Measurements from ENCODE around the gene CFAP45.

CFAP45 gene

DNA sequence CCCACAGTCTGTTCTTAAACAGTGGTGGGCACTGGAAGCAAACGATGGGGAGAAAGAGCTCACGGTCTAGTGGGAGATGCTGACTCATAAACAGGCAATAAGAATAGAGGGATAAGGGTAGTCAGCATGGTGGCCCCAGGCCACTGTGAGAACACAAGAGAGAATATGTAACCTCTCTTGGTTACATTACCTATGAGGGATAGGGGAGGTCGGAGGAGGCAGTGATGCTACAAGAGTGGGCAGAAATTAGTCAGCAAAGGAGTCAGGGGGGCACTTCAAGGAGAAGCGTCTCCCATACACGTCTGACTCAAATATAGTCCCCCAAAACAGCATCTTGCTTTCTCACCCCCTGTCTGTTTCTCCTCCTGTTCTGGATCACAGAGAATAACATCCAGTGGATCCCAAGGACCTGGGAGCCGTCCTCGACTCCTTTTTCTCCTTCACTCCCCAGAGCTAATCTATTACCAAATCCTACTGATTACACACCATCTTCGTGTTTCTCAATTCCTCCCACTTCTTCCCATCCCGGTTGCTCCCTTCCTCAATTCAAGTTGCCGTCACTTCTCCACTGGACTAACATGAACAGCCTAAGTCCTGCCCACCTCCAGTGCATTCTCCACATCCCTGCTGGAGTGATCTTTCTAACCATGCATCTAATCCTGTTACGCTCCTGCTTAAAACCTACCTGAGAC is 71.2 kb downstream of the CFAP45 start:
- no peak for DNase-seq (ENCODE audit: insufficient read length, low spot score)
- no peak for FAIRE-seq
- TF ChIP-seq, protein P1, sequence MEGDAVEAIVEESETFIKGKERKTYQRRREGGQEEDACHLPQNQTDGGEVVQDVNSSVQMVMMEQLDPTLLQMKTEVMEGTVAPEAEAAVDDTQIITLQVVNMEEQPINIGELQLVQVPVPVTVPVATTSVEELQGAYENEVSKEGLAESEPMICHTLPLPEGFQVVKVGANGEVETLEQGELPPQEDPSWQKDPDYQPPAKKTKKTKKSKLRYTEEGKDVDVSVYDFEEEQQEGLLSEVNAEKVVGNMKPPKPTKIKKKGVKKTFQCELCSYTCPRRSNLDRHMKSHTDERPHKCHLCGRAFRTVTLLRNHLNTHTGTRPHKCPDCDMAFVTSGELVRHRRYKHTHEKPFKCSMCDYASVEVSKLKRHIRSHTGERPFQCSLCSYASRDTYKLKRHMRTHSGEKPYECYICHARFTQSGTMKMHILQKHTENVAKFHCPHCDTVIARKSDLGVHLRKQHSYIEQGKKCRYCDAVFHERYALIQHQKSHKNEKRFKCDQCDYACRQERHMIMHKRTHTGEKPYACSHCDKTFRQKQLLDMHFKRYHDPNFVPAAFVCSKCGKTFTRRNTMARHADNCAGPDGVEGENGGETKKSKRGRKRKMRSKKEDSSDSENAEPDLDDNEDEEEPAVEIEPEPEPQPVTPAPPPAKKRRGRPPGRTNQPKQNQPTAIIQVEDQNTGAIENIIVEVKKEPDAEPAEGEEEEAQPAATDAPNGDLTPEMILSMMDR (IDR thresholded peaks at IDR 0.05; ENCODE audit: insufficient read depth, missing control alignments), result no peak

DNA sequence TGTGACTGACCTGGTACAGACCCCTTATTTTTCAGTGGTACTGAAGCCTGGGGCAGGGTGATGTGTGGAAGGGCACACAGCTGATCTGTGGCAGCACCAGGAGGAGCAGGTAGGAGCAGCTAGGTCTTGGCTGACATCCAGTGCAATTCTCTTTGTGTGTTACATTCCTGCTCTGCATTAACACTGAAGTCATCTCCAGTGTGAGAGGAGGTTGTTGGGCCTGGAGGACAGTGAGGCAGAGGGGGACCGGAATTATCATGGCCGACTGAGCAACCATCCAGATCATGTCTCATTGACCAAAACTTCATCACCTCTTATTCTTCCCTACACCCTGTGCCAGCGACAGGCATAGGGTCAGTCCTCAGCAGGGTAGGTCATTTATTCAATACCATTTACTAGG is 71.8 kb downstream of the CFAP45 start:
- FAIRE-seq, result no peak
- TF ChIP-seq, protein P1 (IDR thresholded peaks at IDR 0.05; ENCODE audit: insufficient read depth, missing control alignments), result no peak

DNA sequence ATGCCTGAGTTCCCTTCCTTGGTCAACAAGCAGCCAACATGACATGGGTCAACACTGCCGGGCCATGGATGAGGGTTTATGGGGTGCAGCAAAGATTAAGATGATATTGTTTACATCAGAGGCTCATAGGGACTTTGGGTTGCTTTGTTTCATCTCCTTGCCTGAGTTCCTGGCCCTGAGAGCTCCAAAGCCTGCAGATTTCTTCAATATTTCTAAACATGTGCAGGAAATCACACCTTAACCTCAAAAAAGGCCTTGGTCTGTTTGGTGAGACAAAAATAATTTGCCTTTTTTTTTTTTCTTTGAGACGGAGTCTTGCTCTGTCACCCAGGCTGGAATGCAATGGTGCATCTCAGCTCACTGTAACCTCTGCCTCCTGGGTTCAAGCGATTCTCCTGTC is 72.4 kb downstream of the CFAP45 start:
- DNase-seq (ENCODE audit: insufficient read length, low spot score) (no peak), FAIRE-seq (no peak)
- TF ChIP-seq, protein P1 (IDR thresholded peaks at IDR 0.05; ENCODE audit: insufficient read depth, missing control alignments), result no peak

More for the DNA sequence above, 71.8 kb downstream of the CFAP45 start:
- no peak for DNase-seq (ENCODE audit: insufficient read length, low spot score)

DNA sequence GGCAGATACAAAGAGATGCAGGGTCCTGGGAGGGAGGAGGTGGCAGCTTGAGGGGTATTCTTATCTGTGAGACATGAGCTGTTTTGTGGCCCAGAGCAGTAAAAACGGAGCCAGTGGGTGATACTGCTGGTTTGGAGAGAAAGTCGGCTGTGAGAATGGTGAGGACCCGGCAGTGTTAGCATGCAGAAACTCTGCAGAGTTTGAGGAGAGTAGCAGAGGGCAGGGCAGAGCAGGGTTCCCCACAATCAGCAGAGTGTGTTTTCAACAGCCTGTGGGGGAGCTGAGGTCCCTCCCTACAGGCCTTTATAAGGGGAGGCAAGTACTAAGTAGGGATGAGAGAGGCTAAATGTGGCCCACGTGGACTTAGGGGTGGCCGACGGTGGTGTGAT is 72.9 kb downstream of the CFAP45 start:
- no peak for DNase-seq (ENCODE audit: insufficient read length, low spot score)
- FAIRE-seq, result no peak
- TF ChIP-seq, protein P1 (IDR thresholded peaks at IDR 0.05; ENCODE audit: insufficient read depth, missing control alignments), result no peak

DNA sequence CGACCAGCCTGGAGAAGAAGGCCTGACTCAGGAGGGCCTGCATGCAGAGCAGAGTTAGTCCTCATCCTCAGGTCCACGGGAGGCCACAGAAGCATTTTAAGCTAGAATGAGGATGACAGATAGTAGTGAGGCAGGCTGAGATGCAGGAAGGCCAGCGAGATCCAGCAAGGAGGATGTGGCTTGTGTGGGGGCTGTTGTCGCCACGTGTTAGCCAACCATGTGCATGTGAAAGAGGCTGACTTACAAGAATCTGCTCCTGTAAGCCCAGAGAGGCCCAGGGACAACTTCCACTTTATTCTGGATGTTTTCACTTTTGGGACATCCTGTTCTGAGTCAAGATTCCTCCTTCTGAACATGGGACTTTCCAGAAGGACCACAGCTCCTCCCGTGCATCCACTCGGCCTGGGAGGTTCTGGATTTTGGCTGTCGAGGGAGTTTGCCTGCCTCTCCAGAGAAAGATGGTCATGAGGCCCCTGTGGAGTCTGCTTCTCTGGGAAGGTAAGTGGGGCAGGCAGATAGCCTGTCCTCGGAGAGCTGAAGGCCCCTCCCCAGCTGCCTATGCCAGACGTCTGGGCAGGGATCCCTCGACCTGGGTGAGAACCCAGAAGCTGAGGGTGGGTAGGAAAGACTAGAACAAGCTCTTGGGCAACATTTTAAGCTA is 73.4 kb downstream of the CFAP45 start, which contains the start of gene SLAMF8:
TSS of gene SLAMF8 (plus strand) at position 433 of the 661 bp plus-strand sequence. CDS start at position 459, 26 bp downstream.
- TF ChIP-seq, protein P1 (IDR thresholded peaks at IDR 0.05; ENCODE audit: insufficient read depth, missing control alignments), result no peak
- FAIRE-seq (no peak), DNase-seq (ENCODE audit: insufficient read length, low spot score) (no peak)

DNA sequence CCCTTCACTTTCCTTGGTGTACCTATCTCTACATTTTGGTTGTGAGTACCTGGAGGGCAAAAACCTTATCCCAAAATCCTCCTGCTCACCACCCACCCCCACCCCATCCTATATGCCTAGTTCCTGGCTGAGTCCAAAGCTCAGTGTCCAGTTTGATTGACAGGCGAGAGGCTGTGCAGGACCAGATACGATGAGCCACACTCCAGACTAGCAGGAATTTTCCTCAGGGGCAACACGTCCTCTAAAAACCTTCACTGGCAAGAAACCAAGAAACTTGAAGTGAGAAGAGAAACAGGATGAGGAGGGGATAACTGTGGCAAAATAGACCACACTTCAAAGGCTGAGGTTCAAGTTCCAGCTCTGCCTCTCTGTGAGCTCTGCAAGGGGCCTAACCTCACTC is 74.4 kb downstream of the CFAP45 start:
- DNase-seq (ENCODE audit: insufficient read length, low spot score) (no peak), FAIRE-seq (no peak)
- TF ChIP-seq, protein P1 (IDR thresholded peaks at IDR 0.05; ENCODE audit: insufficient read depth, missing control alignments), result no peak

DNA sequence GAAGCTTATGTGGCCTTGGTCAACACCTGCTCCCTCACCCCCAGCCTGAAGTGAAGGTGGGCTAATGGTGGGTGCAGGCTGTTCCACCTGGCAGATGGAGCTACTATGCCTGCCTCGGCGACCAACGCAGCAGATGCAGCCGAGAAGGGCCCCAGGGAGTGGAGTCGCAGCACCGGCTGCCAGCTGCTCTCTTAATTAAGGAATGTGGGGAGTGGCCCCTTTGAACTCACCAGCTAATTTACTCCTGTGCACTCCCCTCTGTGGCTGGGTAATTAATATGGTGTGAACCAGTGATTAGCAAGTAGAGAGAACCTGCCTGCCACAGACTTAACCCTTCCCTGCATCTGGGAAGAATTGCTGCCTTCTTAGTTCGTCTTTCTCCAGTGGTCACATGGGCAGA is 76.6 kb downstream of the CFAP45 start:
- peak; percentile 89 for DNase-seq (ENCODE audit: insufficient read length, low spot score)
- TF ChIP-seq, protein P1 (IDR thresholded peaks at IDR 0.05; ENCODE audit: insufficient read depth, missing control alignments), result no peak
- FAIRE-seq, result peak; percentile 32
